NB4 (cell line): ENCODE results near the gene KRT80.
"Not testable (repeated sequence)": the region's sequence is repeated elsewhere in the genome, so short reads cannot be mapped to it uniquely, and the experiment has no call there.

Experiments
- DNase-seq: peaks from one replicate; pipeline ENCODE4 v3.0.0; 2010; ENCODE audit warnings: low read depth
- H3K4me3 ChIP-seq: one replicate; pipeline ENCODE4 v1.5.1; 2011; ENCODE audit warnings: mild to moderate bottlenecking, low read depth, low read length, moderate library complexity
- MAX ChIP-seq: IDR thresholded peaks from 2 replicates; pipeline ENCODE4 v1.6.1; 2011; ENCODE audit warnings: low read depth, low read length
- MYC ChIP-seq: IDR thresholded peaks from 2 replicates; pipeline ENCODE4 v1.6.1; 2011; ENCODE audit warnings: low read depth, low read length
- POLR2A ChIP-seq: IDR thresholded peaks from 2 replicates; pipeline ENCODE4 v1.6.1; 2011; ENCODE audit warnings: mild to moderate bottlenecking; ENCODE audit not compliant: insufficient read length; ENCODE audit errors: extremely low read depth
- TF ChIP-seq, protein P1 (sequence below): IDR thresholded peaks from one replicate; pipeline ENCODE4 v1.5.1; 2012; ENCODE audit warnings: low read depth, low read length

The KRT80 gene

GRCh38 chr12:52191841-52192791 lies at the start of gene KRT80:
KRT80 (minus strand) TSS chr12:52192014; CDS start chr12:52191902, 112 bp downstream.
- DNase-seq = peak; percentile 20
- H3K4me3 ChIP-seq = no peak within 1 kb of the TSS
- TF ChIP-seq, protein P1, sequence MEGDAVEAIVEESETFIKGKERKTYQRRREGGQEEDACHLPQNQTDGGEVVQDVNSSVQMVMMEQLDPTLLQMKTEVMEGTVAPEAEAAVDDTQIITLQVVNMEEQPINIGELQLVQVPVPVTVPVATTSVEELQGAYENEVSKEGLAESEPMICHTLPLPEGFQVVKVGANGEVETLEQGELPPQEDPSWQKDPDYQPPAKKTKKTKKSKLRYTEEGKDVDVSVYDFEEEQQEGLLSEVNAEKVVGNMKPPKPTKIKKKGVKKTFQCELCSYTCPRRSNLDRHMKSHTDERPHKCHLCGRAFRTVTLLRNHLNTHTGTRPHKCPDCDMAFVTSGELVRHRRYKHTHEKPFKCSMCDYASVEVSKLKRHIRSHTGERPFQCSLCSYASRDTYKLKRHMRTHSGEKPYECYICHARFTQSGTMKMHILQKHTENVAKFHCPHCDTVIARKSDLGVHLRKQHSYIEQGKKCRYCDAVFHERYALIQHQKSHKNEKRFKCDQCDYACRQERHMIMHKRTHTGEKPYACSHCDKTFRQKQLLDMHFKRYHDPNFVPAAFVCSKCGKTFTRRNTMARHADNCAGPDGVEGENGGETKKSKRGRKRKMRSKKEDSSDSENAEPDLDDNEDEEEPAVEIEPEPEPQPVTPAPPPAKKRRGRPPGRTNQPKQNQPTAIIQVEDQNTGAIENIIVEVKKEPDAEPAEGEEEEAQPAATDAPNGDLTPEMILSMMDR = no peak
- TF ChIP-seq MAX = no peak
- no peak for TF ChIP-seq POLR2A
- TF ChIP-seq MYC = no peak

DNA sequence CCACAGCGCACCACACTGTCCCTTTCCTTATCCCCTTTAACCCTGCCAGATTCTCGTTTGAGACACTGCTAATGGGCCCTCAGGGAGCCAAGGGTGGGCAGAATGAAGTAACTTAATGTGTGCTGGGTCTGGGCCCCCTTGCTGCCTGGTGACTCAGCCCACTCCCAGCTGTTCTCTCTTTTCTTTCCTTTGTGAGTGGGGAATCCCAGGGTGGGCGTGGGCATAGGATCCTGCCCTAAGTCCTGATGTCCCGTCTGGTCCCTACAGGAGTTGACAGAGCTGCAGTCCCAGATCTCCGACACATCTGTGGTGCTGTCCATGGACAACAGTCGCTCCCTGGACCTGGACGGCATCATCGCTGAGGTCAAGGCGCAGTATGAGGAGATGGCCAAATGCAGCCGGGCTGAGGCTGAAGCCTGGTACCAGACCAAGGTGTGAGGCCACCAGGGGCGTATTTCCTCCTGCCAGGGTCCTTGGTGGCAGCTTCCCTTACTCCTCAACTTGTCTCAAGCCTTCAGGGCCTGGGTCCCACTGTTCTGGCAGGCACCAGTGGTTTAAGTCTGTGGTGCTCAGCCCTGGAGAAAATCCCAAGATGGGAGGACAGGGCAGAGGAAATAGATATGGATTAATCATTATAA lies 49.5 kb upstream of the KRT80 start:
- TF ChIP-seq, protein P1 = peak; percentile 11
- TF ChIP-seq POLR2A (no peak), MAX (no peak), MYC (no peak)
- peak; percentile 58 for DNase-seq
- no peak overlapping the region for H3K4me3 ChIP-seq

GRCh38 chr12:52240247-52240646 lies 48.4 kb upstream of the KRT80 start:
- H3K4me3 ChIP-seq, DNase-seq: not testable (repeated sequence)

GRCh38 chr12:52239767-52240166 lies 48.0 kb upstream of the KRT80 start:
- TF ChIP-seq POLR2A (no peak), MYC (no peak), MAX (no peak)
- TF ChIP-seq, protein P1 = no peak
- no peak overlapping the region for H3K4me3 ChIP-seq
- no peak for DNase-seq

DNA sequence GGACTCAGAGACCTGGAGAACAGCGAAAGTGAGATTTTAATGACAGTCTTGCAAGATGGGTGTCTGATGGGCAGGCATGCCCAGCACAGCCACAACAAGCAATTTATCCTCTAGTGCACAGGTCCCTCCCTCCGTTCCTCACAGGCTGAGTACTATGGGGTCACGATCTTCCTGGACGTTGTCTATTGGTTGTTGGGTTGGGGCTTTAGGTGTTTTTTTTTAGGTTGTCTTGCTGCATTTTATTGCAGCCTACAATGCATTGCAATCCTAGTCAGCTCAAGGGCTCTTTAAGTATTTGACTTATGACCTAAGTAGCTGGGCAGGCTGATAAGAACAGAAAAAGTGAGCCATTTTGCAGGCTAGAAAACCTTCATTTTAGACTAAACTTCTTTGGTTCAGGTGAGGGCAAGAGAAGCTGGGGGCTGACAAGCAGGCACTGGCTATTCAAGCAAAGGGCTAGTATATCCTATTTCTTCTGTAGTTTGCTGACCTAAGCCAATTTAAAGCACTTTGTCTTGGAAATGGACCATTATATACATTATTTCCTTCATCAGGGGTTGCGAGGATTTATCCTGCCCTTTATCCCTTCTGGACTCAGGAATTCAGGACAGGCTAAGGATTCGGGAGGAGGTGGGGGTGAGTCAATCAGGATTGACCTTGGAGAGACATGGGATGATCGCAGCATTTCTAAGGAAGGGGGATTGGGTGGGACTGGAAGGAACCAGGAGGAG lies 47.3 kb upstream of the KRT80 start:
- no peak for DNase-seq
- H3K4me3 ChIP-seq = no peak overlapping the region
- TF ChIP-seq MYC = no peak
- TF ChIP-seq, protein P1 = no peak
- TF ChIP-seq POLR2A = no peak
- no peak for TF ChIP-seq MAX
